ENCODE data around the gene AFDN.

AFDN gene

DNA sequence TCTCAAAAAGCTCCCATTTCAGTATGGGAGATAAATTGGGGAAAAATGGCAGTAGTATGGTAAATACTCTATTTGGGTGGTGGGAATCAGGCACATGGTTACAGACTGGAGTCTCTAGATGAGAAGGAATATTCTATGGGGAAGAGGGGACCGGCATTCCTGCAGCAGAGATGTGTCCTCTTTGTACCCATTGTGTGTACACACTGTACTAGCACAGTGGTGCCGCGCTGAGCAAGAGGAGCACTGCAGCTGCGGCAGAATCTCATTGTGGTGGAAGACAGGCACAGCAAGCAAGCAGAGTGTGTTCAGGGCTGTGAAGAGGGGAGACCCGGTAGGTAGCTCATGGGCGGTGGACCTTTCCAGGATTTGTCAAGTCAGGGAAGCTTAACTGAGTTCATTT, 13.0 kb downstream of the AFDN start:
- no peak for DNase-seq (ENCODE audit: low spot score)

DNA sequence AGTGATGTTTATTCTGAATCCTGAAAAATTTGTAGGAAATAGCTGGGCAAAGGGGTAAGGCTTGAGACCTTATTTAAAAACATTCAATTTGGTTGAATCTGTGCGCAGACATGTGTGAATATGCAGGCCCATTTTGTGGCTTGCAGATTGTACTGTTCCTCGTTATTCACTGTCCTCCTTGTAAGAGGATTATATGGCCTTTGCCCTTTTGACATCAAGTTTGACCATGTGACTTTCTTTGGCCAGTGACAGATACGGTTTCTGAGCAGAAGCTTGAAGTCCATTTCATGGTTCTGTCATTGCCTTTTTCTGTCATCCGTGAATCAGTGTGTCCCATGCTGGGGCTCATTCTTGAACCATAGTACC, 13.4 kb downstream of the AFDN start:
- DNase-seq (ENCODE audit: low spot score), result no peak

DNA sequence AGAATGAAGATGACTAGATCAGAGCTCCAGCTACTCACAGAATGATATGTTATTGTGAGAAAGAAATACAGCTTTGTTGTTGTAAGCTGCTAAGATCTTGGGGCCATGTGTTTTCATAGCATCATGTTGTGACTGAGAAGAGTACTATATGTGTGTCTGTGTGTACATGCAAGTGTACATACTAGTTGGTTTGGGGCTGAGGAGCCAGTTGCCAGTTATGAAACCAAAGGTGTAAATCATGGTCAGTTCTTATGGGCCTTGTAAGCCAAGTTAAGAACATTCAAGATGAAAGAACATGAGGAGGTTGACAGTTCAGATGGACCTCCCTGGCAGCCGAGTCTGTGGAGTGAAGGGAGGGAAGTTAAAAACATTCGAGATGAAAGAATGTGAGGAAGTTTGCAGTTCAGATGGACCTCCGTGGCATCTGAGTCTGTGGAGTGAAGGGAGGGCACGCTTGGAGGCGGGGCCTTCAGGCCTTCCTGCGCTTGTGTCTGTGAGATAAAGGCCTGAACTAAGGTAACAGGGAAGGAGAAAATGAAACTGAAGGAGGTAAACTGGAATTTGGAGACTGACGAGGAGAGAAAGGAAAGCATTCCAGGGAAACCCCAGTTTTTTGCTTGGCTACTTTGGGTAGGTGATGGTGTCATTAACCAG, 13.9 kb downstream of the AFDN start:
- no peak for DNase-seq (ENCODE audit: low spot score)

DNA sequence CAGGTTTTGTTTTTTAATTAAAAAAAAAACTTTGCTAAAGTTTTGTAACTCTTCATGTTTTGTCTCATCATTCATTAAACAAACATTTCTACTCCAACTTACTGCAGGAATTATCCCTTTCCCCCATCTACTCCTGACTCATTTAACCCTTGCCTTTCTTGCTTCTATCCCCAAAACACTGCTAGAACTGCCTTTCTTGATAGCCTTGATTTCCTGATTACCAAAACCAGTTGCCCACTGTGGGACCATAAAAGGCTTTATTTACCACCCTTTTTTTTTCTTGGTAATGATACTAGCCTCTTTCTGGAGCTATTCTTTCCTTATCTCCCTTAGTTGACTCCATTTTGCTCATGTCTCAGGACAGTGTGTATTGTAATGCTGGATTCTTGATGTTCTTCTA, 15.3 kb downstream of the AFDN start:
- no peak for DNase-seq (ENCODE audit: low spot score)

DNA sequence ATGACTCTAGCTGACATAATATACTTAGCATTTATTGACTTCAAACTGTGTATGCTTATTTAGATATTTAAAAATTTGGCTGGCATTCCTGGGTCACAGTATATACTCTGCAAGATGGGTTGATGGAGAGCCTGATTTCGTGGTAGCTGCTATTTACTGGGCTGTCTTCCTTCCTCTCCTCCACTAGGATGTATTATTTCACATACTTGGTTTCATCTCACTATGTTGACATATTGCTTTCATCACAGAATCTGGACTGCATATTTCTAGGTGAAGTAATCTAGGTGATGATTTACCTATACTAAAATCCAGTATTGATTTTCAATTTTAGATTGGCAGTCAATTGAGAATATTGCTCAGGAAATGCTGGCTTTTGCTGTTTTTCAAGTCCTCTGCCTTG, 15.7 kb downstream of the AFDN start:
- no peak for DNase-seq (ENCODE audit: low spot score)

DNA sequence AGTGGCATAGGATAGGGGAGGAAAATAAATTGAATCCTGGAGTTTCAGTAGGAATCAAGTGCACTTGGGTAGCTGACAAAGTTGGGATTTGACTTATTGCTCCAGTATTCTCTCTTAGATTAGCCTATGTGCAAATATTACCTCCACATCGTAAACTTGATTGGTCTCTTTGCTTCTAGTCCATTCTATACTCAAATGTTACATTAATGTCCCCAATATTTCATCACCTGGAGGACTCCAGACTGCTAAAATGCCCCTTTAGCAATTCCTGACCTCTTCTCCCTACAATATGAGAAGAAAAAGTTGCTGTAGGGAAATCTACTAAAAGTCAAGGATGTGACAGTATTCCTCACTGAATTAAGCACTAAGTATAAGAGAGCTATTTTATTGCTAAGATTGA, 16.3 kb downstream of the AFDN start:
- no peak for DNase-seq (ENCODE audit: low spot score)

DNA sequence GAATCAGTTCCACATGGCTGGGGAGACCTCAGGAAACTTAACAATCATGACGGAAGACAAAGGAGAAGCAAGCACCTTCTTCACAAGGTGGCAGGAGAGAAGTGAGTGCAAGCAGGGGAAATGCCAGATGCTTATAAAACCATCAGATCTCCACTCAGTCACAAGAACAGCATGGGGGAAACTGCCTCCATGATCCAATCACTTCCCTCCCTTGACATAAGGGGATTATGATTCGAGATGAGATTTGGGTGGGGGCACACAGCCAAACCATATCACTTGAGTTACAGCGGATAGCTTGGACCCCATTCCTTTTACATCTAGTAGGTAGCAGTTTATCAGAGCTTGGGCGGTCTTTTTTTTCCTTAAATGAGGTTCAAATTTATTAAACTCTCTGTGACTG, 19.1 kb downstream of the AFDN start:
- no peak for DNase-seq (ENCODE audit: low spot score)

DNA sequence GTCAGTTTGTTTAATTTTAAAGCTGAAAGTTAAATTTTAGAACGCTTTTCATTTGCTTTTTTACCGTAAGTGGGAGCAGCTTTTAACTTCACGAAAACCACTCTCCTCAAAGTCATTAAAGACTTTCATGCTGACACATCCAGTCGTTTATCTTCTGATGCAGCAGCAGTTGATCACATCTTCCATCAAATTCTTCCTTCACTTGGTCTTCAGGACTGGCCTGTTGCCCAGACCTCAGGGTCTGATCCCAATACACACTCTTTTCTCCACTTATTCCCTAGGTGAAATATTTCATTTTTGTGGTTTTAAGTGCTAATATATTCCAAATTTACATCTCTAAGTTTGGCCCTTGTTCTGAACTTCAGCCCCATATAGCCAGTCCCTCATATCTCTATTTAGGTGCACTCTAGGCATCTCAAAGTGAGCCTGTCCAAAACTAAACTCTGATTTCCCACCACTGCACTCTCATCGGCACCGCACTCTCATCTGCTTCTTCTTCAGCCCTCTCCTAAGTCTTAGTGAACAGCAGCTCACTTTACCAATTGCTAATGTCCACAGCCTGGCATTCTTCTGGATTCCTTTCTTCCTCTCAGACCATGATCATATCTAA, 20.4 kb downstream of the AFDN start:
- DNase-seq (ENCODE audit: low spot score), result no peak

DNA sequence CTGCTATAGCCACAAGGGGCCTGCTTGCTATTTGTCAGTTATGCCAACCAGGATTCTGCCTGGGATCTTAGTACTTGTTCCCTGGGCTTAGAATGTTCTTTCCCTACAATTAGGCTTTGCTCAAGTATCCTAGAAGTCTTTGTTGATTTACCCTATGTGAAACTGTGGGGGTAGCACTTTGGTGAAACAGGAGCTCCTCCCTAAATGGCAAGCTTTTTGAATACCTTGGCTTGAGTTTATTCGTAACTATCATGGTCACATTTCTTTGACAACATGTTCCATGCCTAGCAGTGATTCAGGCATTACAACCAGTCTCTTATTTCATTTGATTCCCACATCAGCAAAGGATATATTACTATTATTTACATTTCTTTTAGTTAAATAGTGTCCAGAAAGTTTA, 21.2 kb downstream of the AFDN start:
- DNase-seq (ENCODE audit: low spot score), result no peak

DNA sequence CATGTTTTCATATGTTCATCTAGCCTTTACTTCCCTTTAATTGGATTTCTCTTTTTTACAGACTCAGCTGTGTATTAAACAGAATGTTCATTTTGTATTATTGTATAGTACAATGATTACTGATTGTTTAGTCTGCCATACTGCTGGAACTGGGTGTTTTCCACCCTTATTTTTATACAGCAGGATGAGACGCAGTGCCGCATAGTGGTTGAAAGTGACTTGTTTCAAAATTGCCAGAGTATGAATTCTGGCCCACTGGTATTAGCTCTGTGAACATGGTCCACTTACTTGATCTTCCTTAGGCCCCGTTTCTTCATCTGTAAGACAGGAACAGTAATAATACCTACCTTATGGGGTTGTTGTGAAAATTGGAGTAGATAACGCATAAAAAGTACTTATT, 22.1 kb downstream of the AFDN start:
- no peak for DNase-seq (ENCODE audit: low spot score)

DNA sequence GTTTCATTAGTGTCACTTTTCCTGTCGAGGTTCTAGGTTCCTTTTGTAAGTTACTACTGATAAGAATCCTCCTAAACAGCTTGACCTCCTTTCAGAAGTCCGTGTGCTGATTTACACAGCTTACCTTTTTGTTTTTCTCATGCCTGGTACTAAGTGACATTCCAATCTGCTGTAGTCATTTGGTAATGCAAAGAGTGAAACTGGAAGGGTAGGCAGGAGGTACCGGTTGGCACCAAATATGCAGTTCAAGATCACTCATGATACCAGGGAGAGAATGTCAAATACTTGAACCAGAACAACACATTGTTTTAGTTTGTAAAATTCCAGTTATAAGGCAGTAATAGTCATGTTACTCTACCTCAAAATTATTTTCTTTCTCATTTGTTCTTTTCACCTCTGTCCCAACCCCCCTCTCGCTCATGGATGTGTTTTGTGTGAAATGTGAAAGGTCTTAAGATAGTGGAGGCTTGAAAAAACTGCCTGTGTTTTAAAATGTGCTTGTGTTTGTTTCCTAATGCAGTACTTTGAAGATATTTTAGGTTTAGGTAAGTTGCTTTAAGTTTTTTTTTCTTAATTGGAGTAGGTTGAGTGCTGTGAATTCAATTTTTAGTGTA, 23.2 kb downstream of the AFDN start:
- DNase-seq (ENCODE audit: low spot score), result no peak

DNA sequence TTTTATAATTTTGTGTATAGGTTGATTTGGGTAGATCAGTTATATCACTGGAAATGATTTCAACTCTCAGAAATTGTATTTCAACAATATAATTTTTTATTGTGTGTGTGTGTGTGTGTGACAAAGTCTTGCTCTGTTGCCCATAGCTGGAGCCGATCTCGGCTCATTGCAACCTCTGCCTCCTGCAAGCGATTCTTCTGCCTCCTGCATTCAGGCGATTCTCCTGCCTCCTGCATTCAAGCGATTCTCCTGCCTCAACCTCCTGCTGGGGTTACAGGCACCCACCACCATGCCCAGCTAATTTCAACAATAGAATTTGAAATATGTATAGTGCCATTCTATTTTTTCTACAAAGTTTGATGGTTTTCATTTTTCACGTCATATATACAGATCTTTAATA, 24.1 kb downstream of the AFDN start:
- no peak for DNase-seq (ENCODE audit: low spot score)

DNA sequence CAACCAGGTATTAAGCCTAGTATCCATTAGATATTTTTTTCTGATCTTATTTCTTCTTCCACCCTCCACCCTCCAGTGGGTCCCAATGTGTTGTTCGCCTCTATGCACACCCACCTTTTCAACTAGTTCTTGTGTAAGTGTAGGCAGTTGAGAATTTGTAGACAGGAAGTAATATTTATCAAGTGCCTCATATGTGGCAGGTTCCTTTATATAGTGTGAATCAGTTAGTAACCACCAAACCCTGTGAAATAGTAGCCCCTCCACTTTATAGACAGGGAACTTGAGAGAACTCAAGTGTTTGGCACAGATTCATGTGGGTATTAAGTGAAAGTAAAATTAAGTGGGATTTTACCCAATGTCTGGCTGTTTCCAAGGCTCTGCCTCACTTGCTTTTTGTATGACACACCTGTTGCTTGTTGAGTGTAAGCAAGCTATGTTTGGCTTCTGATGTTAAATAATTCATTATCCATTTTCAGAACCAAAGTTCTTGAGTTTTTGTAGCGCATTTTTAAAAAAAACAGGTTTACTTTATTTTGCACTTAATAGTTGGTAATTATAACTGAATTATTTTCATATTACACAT, 24.8 kb downstream of the AFDN start:
- no peak for DNase-seq (ENCODE audit: low spot score)

DNA sequence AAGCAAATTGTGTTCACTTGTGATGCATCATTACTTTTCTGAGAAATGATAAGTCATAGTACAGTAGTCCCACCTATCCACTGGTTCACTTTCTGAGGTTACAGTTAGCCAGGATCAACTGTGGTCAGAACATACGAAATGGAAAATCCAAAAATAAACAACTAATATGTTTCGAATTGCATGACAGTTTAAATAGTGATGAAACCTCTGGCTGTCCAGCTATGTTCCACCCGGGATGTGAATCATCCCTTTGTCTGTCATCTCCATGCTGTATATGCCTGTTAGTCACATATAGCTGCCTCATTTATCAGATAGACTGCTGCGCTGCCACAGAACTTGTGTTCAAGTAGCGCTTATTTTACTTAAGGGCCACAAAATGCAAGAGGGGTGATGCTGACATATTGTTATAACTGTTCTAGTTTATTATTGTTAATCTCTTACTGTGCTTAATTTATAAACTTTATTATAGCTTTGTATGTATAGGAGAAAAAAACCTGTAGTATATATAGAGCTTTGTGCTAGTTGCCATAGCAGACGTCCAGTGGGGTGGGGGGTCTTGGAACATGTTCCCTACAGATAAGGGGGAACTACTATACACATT, 29.2 kb downstream of the AFDN start:
- no peak for DNase-seq (ENCODE audit: low spot score)

DNA sequence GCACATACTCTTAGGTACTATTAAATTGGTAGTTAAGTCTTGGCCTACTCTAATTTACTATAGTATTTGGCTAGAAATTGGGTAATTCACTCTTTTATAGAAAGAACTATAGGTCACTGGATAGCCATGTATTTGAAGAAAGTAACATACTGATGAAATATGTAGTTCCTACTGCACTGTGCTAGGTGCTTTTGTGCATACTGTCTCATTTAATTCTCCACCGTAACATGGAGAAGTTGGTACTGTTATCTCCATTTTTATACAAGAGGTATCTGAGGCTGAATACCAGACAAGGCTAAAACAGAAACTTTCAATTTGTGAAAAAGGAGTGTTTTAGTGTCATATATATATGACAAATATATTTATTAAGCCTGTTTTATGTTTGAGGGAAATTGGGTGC, 29.8 kb downstream of the AFDN start:
- no peak for DNase-seq (ENCODE audit: low spot score)

DNA sequence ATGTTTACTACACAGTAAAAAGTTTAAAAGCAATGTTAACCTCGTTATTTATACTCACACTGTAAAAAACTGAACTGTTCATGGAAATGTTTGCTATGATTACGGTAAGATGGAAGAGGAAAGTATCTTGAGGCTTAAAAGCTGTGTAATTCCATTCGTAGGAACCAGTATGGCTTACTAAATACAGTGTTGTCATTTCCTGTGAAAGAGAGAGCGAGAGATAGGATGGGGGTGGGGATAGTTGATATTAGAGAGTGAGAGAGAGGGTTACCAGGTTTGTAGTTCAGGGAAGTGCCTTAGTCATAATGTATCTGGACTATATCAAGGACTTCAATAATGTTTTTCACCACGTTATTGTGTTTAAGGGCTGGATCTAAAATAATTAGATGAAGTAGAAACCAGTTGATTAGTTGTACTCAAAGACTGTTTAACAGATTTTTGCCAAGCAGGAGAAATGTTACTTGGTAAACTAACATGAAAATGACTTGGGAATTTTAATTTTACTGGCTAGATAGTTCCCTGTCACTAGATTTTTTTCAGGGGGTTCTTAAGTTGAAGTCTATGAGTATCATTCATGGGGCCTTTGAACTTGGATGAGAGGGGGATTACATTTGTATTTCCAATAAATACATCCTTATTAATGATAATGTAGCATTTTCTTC, 30.4 kb downstream of the AFDN start:
- no peak for DNase-seq (ENCODE audit: low spot score)

DNA sequence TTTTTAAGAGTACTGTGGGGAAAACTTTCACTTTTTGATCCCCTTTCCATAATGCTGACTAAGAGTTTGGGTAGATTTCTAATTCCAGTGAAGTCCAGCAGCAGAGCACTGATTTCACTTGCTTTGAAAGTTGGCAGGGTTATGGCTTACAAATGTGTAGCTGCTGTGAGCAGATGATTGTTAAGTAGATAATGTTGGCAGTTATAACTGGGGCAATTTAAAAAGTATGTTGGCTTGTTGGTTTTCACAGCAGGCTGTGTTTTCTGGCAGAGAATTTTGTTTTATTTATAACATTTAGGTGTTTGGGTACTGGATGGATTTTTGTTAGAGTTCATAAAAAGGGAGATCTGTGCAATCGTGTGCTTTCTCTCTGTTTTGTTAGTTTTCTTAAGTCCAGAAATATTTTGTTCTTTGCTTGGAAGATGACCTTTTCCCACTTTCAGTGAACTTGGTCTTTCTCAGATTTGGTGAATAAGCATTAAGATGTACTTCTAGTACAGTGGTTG, 31.4 kb downstream of the AFDN start:
- no peak for DNase-seq (ENCODE audit: low spot score)

DNA sequence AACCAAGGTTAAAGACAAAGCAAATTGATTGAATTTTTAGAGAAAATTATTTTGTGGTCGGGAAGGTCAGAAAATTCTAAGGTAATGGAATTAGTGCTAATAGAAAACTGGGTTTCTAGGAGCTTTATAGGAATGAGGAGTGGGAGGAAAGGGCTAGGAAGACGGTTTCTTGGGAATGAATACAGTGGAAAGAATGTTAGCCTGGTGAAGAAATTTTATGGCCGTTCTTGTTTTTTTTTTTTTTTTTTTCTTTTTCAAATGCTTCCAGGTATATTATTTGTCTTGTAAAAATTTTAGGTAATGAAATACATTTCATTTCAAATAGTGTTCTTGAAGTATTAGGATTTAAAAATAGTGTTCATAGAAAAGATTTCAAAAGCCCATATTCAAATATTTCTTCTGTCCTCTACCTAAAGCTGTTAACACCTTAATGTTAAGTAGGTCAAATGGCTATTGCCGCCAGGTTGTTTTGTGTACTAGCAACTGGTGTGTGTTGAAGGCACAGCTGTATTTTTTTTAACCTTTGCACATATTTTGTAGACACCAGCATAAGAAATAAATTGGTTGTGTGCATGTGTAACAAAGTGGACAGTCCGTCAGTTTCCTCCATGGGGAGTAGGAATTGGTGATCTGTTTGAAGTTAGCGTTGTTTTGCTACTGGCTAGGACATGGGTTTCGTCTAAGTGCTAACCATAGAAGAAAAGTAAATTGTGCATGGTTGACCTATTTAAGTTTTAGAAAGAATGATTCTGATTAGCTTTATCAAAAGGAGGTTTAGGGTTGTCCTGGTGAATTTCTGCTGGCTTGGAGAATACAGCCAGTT, 32.3 kb downstream of the AFDN start:
- DNase-seq (ENCODE audit: low spot score), result no peak

DNA sequence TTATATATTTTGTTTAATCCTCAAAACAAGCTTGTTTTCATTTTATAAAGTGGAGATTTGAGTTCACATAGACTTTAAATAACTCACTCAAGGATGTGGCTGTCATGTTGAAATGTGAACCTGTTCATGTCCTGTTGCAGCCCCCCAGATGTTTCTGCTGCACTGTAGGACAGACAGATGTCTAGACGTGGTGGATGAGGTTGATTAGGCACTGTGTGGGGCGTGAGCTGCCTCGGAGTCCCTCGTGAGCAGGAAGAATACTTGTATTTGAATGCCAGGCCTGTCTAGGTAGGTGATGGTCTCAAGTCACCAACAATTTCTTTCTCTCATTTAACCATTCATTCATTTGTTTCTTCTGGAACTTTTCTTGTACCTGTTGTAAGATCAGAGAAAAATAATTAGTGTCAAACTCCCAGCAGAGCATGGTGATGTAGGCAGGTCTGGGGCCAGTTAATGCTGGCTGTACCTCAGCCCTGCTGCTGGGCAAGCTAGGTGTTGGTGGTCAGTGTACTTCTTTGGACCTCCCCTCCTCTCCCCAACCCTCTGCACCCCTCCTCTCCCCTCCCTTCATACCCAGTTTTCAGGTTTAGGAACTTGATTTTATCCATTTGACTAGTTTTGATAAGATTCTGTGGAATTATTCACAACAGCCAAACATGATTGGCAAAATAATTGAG, 34.0 kb downstream of the AFDN start:
- DNase-seq (ENCODE audit: low spot score), result no peak

DNA sequence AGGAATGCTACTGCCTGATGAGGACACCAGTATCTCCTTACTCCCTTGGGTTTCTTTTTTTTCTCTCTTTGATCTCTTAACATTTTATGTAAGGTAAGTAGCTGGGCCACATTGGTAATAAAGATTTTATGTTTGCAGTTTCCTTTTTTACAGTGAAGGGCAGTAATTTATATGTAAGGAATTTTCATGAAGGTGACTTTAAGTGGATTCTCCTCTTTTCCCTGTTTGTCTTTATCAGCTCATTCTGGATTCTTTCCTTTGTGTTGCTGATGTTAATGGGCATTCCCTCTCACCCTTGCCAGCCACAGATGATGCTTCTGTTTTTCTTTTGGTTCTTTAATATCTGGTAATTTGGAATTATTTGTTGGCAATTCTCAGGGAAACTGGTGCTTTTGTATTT, 34.7 kb downstream of the AFDN start:
- no peak for DNase-seq (ENCODE audit: low spot score)

DNA sequence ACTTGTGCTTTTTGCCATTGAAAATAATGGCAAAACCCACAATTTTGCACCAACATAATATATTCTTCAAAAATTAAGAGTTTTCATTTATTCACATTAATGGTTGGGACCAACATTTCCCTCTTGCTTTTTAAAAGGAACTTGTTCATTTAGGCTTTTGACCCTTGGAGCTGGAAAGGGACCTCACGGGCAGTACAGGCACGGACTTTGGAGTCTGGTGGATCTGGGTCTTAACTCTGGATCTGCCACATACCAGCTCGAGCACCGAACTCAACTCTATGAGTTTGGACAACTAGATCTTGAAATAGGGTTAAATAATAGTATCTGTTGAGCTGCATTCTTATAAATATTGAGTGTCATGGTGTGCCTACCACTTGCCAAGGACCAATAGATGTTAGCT, 37.2 kb downstream of the AFDN start:
- no peak for DNase-seq (ENCODE audit: low spot score)

All from HuH-7 (cell line).